ENCODE data around the gene CA11. TPM values are rescaled to one million over a fixed set of nuclear protein-coding genes. Genes with fewer than 3 reads are reported as not detected.

Gene CA11
- total and polyA plus RNA-seq, 2 experiments from 2014 or later = 8.8 to 29.7 TPM

- H3K27me3 ChIP-seq (ENCODE audit: insufficient read depth) = peaks cover 8% of the 10 kb centered on the region; the same call in 1 of the 2 replicates
- peaks cover 25% of the 10 kb centered on the region for H3F3A ChIP-seq (replicated peaks; ENCODE audit: low read depth)
- no peak overlapping the region for H2AFZ ChIP-seq
- peak overlapping the region; percentile 29; the same call in 1 of the 2 replicates for H3K27ac Mint-ChIP-seq
- DNase-seq (ENCODE audit: low spot score) (no peak), ATAC-seq (no peak)
- H3K9me3 Mint-ChIP-seq = no peaks in the 10 kb centered on the region
- H4K20me1 ChIP-seq (replicated peaks; ENCODE audit: insufficient read depth) = no peaks in the 10 kb centered on the region
- H3K36me3 ChIP-seq (ENCODE audit: insufficient read depth) = no peaks in the 10 kb centered on the region
- no peak overlapping the region for H3K4me3 ChIP-seq
- no peaks in the 10 kb centered on the region for H3K79me2 ChIP-seq (replicated peaks; ENCODE audit: insufficient read depth)
- H3K36me3 Mint-ChIP-seq (ENCODE audit: low read depth) = peaks cover 36% of the 10 kb centered on the region
- TF ChIP-seq ZNF462 (CRISPR knock-in tag; IDR thresholded peaks at IDR 0.05) = no peak
- TF ChIP-seq CTCF (conservative IDR thresholded peaks at IDR 0.05; ENCODE audit: low read depth in 2 of 2) = no peak
- TF ChIP-seq STAT1 (IDR thresholded peaks at IDR 0.05; ENCODE audit: unreplicated experiment) = no peak
- TF ChIP-seq CREB1 (CRISPR knock-in tag; IDR thresholded peaks at IDR 0.05; ENCODE audit: low read depth) = no peak
- no peak for TF ChIP-seq ZNF331 (CRISPR knock-in tag; IDR thresholded peaks at IDR 0.05; ENCODE audit: low read depth)
- TF ChIP-seq ZNF114 (CRISPR knock-in tag; IDR thresholded peaks at IDR 0.05) = no peak
- TF ChIP-seq EZH2 (IDR thresholded peaks at IDR 0.05; ENCODE audit: low read depth, unreplicated experiment) = no peak
- H3K9me2 ChIP-seq (ENCODE audit: insufficient read depth) = no peaks in the 10 kb centered on the region
- H3K4me3 Mint-ChIP-seq = no peak overlapping the region
- peaks cover 21% of the 10 kb centered on the region for H3K27me3 Mint-ChIP-seq (ENCODE audit: insufficient read depth, low read depth, poor library complexity)
- H3K4me1 ChIP-seq (ENCODE audit: insufficient read depth) = peaks cover 25% of the 10 kb centered on the region
- H3K4me2 ChIP-seq = no peak overlapping the region
- H3K27ac ChIP-seq (ENCODE audit: low read depth) = no peak overlapping the region
- peaks cover 24% of the 10 kb centered on the region for H3K4me1 Mint-ChIP-seq
Measured at GRCh38 chr19:48641850-48642249, 4.1 kb downstream of the CA11 start.

Measured in GM23338 (cell line).